Activated T-cell treated with anti-CD3 and anti-CD28 coated beads for 48 hours (primary cell): ENCODE results near the gene NKX2-3.

Experiments
- DNase-seq: peaks from one replicate; pipeline ENCODE4 v3.0.0-alpha.2; 2020; ENCODE audit warnings: low read depth

NKX2-3 gene

DNA sequence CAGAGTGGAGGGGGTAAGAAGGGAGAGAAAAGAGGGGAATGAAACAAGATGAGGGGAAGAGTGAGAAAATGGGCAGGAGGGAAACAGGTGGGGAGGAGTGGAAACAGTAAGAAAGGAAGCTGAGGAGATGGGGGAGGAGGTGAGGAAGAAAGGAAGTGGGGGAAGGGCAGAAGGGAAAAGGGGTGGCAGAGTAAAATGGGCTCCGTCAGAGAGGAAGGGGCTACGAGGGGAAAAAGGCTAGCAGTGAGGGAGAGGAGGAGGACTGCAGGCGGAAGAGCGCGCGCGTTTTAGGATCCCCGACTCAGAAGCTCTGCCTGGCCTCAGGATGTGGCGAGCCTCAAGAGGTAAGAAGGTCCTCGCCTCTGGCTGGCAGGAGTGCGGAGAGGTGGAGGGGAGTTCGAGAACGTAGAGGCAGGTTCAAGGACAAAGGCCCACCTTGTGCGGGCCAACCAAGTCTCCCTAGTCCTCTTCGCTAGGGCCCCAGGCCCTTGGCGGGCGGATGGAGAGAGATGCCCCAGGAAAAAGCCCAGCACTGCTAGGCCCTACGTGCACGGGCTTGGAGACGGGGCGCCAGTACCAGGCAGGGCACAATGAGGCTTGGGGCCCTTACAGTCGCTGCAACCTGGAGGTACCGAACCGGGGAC is 5.8 kb upstream of the NKX2-3 start:
- no peak for DNase-seq

DNA sequence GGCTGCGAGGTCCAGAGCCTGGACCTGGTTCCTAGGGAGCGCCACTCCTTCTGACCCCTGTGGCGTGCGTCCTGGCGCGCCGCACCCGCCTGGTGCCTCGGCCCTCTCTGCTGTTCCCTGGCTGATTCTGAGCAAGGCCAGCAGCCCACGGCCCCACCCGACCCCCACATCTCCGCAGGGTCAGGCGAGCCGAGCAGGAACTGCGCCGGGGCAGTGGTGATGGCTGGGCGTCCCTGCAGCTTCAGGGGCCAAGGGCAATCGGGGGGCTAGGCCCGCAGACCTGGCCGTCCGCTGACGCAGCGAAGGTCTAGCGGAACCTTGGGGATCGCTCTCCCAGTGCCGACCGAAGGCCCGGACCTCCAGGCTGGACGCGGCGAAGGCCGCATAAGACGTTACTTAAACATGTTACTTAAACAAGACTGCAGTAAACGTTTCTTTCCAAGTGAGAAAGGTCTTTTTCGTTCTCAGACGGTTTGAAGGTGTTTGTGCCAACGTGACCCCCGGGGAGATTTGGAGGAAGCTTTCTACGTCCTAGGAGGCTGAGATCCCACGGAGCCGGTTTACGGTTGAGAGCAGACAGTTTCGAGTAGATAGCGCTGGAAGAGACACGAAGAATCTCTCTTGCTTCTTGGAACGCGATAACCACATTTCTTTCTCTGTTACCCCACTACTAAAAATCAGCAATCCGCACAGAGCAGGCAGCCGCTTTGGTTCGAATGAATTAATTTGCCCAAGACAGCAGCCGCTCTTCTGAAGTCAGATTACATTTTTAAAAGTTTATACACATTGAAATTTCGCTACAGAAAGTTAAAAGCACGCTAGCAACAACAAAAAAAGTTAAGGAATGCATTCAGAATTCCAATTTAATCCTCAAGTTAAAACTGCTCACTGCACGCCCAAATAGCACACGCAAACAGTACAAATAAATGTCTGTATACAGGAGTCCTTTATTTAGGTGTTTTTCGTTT is 4.9 kb upstream of the NKX2-3 start:
- DNase-seq, result no peak

DNA sequence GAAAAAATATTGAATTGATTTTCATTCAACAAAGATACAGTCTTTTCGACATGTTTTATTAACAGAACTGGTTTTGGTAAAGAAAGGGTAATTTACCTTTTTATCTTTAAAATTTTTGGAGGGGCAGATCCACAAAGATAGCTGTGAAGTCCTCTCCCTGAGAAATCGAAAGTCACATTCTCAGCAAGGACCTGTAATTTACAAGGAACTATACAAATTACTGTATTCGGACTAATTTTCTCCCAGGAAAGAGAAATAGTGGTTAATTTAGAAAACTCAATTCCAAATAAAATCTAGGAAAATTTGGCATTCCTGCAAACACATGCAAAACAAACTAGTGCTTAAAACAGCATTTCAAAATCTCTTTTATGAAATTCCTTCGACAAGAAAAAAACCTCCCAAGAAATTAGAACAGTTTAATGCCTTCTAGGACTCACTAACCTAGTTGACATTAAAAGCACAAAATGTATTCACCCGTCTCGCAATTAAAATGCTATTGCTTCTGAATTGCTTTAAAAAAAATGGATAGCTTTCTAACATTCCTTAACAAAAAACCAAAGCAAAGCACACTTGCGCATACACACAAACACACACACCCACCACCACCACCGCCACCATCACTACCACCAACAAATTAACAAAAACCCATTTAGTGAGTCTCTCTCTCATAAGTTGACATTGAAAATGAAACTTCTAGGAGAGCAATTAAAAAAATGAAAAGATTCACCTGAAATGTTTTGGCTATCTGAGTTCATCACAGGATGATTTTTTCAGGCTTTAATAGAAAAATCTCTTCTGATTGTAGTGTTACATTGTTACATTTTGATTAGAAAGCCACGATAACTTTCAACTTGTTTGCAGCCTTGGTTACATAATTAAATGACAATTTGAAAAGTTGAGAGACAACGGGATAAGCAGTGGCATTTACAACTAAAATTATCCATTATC is 4.0 kb upstream of the NKX2-3 start:
- no peak for DNase-seq

DNA sequence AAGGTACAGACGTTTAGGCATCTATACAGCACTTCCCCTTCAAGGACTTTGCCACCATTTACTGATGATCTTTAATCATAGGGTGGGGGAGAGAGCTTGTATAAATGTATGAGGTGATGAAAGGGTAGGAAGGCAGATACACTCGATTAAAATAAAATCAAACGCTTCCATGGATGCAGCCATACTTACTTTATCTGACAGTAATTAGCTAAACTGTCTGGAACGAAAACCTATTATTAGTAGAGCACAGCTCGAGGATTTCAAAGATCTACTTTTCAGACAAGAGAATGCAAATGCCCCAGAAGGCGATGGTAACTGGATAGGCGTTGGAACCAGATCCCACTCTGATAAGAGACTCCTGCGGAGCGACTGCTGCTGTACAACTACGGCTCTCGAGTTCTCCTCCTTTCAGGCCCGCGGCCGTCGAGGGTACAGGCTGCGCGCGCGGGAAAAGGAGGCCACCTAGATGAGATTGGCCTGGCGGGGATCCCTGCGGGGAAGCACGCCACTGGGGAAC is 3.1 kb upstream of the NKX2-3 start:
- DNase-seq, result no peak

DNA sequence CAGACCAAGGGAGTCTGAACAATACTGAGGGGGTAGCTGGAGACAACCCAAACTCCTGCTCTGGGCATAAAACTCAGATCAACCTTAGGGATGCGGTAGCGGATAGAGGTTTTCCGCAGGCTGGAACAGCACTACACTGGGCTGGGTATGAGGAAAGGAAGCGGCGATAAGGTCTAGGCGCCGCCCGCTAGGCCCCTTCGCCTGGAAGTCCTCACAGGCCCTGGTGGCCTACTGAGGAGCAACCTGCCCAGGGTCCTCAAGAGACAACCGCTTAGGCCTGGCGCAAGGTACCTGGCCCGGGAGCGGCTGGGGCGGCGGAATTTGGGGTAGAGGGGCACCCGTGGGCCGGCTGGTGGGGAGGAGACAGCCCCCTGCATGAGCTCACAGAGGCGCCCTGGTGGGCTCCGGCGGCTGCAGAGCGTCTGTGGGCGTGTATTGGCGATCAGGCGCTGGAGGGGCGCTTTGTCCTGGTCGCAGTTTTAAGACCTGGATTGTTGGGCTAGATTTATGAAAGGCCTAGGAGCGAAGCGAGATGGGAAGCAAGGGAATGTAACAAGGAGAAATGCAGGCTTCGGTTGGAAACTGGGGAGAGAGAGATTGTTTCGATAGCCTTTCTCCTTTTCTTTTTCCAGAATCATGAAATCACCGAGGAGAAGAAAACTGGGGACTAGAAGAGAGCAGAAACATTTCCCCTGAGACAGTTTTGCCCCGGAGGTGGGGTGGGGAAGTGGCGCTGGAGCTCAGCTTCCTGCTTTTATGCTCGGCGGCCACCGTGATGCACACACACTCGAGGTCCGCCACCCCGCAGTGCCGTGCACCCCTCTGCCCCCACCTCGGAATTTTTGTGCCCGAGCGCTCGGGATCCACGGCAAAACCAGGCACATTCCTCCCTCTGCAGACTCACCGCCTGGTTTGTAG is 2.4 kb upstream of the NKX2-3 start:
- DNase-seq, result no peak

DNA sequence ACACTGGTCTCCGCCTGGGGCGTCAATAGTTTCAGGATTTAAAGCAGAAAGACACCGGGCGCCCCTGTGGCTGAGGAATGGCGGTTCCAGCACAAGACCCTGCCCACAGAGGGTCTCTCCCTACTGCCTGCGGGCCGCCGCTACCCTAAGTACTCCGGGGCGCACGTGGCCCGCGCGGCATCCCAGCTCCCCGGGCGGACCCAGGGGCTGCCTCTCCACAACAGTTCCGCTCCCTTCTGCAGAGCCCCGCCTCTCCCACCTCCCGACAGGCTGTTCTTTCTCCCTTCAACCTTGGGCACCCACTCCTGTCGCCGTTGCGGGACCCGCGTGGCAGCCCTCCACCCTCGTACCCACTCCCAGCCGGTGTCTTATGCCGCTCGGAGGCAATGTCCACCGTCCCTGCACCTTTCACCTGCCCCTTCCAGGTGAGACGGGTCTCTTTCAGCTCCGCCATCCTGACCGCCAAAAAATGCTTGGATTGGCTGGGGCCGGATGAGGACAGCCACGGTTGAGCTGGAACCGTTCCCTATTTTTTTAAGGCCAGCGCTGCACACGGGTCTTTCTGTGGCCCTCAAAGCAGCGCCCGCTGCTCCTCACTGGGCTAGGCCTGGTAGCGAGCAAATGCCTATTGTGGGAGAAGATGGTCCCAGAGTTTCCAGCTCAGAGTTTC is 1.6 kb upstream of the NKX2-3 start:
- DNase-seq, result no peak

DNA sequence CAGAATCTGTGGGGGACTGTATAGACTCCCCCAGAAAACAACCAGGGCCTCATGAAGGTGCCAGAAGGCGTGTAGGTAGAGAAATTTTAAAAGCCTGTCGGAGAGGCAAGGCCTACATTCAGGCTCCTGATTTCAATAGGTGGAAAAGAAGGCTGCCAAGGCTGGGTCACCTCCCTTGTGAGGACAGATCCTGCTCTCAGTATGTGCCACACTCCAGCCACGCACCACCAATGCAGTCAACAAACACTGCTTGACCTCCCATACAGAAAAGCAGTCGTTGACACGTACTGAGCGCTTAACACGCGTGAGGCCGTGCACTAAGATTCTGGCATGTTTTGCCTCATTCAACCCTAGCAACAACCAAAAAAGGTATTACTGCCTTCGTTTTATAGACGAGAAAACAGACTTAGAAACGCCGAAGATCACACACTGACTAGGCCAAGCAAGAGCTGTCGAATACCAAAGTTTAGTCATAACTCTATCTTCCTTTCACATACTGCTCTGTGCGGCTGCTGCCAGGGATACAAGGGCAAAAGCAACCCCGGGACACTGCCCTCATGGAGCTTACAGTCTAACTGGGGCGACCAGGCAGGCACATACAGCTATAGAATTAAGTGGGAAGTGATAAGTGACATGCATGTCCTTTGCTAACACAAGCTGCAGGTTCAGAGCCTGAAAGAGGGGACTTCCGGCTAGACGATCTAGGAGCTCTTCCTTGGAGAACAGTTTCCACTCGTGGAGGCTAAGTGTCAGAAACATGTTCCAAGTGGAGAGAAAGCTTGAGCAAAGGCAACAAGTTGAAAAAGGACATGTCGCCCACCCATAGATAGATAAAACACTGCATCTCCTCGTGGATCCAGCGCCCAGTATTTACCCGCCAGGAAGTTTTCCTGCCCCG is 797 bp upstream of the NKX2-3 start:
- no peak for DNase-seq

DNA sequence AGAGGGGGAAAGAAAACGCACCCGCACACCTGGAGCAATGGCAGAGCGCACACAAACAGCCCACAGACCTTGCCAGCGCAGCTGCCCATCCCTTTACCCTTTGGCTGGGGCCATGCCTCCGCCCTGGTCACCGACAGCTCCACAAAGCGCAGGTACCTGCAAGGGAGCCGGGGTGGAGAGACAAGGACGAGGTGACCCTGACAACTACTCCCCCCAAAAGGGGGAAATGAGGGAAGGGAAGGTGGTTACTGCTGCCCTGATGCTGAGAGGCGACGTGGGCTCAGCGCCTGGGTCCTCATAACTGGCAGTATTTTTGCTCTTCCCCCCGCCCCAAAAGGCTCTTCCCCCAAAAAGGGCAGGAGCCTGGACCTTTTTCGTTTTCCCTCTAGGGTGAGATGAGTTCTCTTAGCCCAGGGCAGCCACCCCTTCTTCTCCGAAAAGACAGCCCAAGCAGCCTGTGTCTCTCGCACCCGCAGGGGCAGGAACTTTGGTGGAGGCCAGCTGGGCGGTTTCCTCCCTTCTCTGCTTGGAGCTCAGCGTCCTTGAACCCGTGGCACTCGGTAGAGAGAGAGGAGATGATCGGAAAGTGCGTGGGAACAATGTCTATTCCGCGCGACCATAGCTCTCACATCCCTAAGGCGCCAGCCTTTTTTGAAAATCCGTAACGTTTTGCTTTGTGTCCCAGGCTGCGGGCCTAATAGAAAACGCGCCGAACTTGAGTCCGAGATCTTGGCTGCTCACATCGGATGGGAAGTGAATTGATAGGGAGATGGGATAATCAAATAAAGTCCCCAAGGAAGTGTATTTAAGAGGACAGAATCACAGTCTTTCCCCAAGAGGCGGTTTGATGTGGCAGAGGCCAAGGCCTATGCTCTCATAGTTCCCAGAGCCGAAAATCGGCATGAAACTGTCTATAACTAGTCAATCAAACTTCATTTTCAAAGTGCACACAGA is 1.0 kb downstream of the NKX2-3 start:
- no peak for DNase-seq

DNA sequence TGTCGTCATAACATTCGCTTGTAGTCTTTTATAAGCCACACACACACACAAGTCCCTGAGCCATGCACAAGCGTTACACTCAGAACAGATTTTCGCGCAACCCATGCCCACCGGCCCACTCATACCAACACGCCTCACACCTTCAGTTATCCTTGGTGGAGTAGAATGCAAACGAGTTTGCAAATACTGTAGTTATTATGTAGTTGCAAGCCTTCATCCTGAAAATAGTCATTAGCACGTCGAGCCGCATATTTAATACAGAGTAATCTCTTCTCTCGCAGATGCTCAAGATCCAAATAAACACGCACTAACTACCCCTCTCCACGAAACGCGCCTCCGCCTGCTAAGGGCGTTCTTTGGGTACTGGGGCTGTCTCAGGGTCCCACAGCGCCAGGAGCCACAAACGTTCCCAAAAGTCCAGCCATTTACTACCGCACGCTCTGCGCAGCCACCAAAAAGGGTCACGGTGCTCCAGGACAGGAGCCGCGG is 1.8 kb downstream of the NKX2-3 start:
- no peak for DNase-seq

DNA sequence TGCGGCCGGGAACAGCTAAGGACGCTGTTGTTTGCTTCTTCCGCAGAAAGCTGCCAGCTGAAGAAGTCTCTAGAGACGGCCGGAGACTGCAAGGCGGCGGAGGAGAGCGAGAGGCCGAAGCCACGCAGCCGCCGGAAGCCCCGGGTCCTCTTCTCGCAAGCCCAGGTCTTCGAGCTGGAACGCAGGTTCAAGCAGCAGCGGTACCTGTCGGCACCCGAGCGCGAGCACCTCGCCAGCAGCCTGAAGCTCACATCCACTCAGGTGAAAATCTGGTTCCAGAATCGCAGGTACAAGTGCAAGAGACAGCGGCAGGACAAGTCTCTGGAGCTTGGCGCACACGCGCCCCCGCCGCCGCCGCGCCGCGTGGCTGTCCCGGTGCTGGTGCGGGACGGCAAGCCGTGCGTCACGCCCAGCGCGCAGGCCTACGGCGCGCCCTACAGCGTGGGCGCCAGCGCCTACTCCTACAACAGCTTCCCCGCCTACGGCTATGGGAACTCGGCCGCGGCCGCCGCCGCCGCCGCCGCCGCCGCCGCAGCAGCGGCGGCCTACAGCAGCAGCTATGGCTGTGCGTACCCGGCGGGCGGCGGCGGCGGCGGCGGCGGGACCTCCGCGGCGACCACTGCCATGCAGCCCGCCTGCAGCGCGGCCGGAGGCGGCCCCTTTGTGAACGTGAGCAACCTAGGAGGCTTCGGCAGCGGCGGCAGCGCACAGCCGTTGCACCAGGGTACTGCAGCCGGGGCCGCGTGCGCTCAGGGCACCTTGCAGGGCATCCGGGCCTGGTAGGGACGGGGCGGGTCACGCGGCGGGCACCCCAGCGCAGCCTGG is 2.4 kb downstream of the NKX2-3 start:
- DNase-seq, result no peak

DNA sequence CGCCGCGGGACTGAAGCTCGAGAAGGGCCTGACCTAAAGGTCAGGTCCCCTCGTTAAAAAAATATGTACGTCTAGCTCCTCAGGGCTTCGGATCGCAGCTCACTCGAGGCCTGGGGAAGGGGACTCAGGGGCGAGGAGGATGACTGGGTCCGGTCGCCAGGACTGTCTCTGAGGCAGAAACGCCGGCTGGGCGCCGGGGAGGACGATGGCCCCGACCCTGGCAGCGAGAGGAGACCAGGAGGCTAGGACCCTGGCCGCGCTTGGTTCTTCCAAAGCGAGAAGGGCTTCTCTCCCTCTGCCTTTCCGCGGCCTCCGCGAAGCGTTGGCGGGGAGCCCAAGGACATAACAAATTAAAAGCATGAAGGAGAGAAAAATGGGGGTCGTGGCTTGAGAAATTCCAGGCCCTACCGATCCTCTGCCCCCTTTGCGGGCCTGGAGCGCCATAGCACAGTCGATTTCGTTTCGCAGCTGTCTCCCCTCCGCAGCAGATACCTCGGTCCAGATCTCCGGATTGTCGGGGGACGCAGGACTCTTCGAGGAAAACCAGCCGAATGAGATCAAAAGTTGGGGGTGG is 3.1 kb downstream of the NKX2-3 start:
- DNase-seq, result no peak

DNA sequence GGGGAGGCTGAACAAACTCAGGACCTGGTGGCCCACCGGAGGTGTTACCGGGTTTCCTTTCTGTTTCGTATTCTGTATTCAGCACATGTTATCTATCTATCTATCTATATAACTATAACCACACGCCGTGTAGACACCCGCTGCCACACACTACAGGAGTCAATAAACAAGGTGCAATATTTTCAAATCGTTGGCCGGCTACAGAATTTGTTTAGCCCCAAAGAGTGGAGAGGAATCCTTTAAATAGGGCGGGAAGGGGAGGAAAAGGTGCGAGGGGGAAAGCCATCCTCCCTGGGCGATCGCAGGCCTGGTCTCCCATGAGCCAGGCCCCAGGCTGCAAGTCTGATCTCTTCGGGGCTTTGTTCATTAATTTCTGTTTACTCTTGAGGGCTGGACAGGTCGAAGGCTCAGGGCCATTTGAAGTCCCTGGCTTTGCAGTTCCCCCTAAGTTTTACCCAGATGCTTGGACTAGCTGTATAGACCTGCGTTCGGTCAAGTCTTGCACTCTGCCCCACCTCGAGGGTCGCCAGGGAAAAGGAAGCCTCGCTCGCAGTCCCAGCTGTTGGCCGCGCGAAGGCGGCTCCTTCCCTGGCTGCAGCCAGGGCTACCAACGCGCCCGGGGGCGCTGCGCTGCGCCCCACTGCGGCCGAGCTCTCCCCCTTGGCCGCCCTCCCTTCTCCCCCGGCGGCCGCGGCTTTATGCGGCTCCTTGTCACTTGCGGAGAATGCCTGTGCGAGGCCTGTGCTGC is 3.8 kb downstream of the NKX2-3 start:
- no peak for DNase-seq

DNA sequence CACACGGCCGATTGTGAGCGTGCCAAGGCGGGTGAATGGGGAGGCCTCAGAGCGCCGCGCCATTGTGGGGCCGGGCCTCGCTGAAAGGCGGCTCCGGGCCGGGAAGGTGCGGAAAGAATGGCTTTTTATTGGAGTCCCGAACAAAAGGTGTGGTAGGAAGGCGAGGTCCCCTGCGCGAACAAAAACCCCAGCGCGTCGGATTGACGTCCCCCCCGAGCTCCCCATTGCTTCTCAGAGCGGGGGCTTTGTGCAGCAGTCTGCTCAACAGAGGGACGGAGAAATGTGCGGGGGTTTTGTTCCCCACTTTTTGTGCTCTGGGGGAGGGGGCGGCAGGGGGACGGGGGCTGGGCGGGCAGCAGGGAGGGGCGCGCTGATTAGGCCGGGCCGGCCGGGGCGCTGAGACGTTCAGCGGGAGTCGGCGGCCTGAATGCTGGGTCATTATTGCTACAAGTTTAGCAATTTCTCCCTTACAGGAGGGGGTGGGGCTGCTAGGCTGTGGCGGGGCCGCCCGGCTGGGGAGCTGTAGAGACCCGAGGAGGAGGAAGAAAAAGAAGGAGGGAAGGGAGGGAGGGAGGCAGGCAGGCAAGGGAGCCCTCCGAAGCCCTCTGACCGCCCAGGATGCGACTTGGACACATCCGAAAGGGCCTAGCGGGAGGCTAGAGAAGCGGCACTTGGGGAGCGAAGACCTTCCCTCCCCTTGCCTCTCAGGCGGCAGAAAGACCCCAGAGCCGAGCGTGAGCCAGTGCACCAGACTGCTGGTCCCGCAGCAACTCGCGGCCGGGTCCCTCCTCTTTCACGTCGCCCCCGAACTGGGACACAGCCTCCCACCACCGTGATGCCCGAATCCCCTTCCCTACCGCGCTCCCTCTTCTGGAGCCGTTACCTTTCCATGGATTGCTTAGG is 4.6 kb downstream of the NKX2-3 start:
- DNase-seq, result no peak

DNA sequence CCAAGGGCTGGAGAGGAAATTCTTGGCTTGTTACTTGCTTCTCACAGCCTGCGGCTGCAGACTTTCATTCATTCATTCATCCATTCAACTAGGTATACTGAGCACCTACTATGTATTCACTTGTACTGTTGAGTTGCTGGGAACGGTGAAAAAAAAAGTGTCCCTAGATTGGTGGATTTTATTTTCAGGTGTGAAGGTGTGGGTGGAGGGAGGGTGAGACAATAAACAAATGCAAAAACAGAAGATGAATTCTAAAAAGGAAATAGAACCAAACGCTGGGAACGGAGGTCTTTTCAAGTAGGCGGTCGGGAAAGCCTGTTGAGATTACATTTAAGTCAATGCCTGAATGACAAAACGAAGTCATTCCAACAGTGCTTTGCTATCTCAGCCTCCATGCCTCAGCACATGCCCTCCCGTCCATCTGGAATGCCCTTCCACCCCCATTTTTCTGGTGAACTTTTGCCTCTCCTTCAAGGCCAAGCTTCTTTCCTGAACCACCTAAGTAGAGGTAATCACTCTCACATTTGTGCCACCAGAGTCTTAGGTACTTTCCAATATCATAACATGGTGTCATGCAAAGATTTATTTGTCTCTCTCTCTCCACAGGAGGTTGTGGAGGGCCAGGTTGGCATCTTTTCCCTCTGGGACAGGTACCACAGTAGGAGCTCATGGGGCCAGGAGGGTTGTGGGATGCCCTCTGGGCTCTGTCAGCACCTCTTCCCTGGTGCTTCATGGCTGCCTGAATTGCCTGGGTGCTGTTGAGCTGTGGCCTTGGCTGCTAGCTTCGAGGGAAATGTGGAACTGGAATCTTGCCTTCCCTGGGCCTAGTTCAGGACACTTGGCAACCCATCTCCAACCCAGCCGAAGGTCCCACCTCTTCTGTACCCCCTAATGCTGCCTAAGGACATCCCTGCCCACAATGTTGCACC is 5.5 kb downstream of the NKX2-3 start:
- no peak for DNase-seq
